Uterus (tissue), 4 donors: ENCODE data around the gene DENND4C. TPM values are rescaled to one million over a fixed set of nuclear protein-coding genes. Genes with fewer than 3 reads are reported as not detected.
"Not testable (repeated sequence)": the region's sequence is repeated elsewhere in the genome, so short reads cannot be mapped to it uniquely, and the experiment has no call there.

ENCODE experiments used
- DNase-seq, 2 donors: peaks; one replicate each; pipeline ENCODE4 v3.0.0-alpha.2; 2019 to 2020
- H3K27ac ChIP-seq, 2 donors: fragments of 200-600 bp; sonication (generic); 1 replicate in 1 of 2; 2 replicates in 1 of 2; pipeline ENCODE4 v1.5.1; 2016 to 2018
- H3K27me3 ChIP-seq, 2 donors: fragments of 200-600 bp; sonication (generic); one replicate each; pipeline ENCODE4 v1.5.1; 2018 to 2019; ENCODE audit warnings: control low read depth in 1 of 2
- H3K36me3 ChIP-seq, 2 donors: fragments of 200-600 bp; sonication (generic); one replicate each; pipeline ENCODE4 v1.5.1; 2019; ENCODE audit warnings: control low read depth in 1 of 2
- H3K4me1 ChIP-seq, 2 donors: fragments of 200-600 bp; sonication (generic); one replicate each; pipeline ENCODE4 v1.5.1; 2018 to 2019; ENCODE audit warnings: control low read depth in 1 of 2
- H3K4me3 ChIP-seq, 2 donors: fragments of 200-600 bp; sonication (generic); 1 replicate in 1 of 2; 2 replicates in 1 of 2; pipeline ENCODE4 v1.5.1; 2018 to 2019; ENCODE audit warnings: mild to moderate bottlenecking in 1 of 2
- H3K9me3 ChIP-seq, 2 donors: fragments of 200-600 bp; sonication (generic); one replicate each; pipeline ENCODE4 v1.5.1; 2019; ENCODE audit warnings: control low read depth in 1 of 2
- POLR2A ChIP-seq, 2 donors: fragments of 450-650 bp; IDR thresholded peaks; one replicate each; pipeline ENCODE4 v1.6.1; 2016; ENCODE audit warnings: antibody characterized with exemption in 2 of 2, mild to moderate bottlenecking in 1 of 2, moderate library complexity in 1 of 2
- intact Hi-C: fragments of 100-400 bp; cut with DNase I; formaldehyde crosslinking; loops from one replicate; pipeline ENCODE4 v1.15.1; 2023; ENCODE audit warnings: low total_unique reads
- total RNA-seq, 4 donors: library from RNA; depleted of rRNA in 3 of 4; stranded (reverse); fragments of >200 nt in 3 of 4; gene quantifications; one replicate each; pipeline versions ENCODE4 v1.1.0 to v1.2.4, GENCODE V29; 2014 to 2023
- TF ChIP-seq, protein P1 (sequence below), 4 experiments: fragments of 200-600 bp in 2 of 4; fragments of 450-650 bp in 2 of 4; sonication (generic) in 2 of 4; IDR thresholded peaks; one replicate each; pipeline ENCODE4 v1.5.1; 2016 to 2019; ENCODE audit warnings: antibody characterized with exemption in 4 of 4, mild to moderate bottlenecking in 2 of 4, moderate library complexity in 1 of 4
- donor health status: DM: yes; HTN: yes; CAD: no.

The DENND4C gene
- total RNA-seq, 4 donors from 2014 or later: 101 to 161 (median 133) TPM

- no peaks in the 10 kb centered on the region for H3K4me1 ChIP-seq
- no peak overlapping the region for H3K4me3 ChIP-seq
- no peaks in the 10 kb centered on the region for H3K9me3 ChIP-seq
- DNase-seq: no peak
- TF ChIP-seq POLR2A (IDR thresholded peaks at IDR 0.05): no peak
- TF ChIP-seq, protein P1, sequence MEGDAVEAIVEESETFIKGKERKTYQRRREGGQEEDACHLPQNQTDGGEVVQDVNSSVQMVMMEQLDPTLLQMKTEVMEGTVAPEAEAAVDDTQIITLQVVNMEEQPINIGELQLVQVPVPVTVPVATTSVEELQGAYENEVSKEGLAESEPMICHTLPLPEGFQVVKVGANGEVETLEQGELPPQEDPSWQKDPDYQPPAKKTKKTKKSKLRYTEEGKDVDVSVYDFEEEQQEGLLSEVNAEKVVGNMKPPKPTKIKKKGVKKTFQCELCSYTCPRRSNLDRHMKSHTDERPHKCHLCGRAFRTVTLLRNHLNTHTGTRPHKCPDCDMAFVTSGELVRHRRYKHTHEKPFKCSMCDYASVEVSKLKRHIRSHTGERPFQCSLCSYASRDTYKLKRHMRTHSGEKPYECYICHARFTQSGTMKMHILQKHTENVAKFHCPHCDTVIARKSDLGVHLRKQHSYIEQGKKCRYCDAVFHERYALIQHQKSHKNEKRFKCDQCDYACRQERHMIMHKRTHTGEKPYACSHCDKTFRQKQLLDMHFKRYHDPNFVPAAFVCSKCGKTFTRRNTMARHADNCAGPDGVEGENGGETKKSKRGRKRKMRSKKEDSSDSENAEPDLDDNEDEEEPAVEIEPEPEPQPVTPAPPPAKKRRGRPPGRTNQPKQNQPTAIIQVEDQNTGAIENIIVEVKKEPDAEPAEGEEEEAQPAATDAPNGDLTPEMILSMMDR (IDR thresholded peaks at IDR 0.05): no peak
- intact Hi-C loops: no loop called here
- no peak overlapping the region for H3K27ac ChIP-seq
- H3K36me3 ChIP-seq: no peaks in the 10 kb centered on the region
- H3K27me3 ChIP-seq: no peaks in the 10 kb centered on the region
Observed at GRCh38 chr9:19252174-19252884, 21.8 kb downstream of the DENND4C start.

DNA sequence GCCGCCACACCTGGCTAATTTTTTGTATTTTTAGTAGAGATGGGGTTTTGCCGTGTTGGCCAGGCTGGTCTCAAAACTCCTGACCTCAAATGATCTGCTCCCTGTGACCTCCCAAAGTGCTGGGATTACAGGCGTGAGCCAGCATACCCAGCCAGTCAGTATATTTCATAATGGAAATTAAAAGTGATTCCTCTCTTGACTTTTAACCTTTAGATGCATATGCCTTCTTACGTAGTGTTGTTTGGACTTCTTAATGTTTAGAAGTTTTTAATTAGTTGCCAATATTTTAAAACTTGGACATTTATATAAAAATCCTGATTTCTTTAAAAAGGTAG is 22.4 kb downstream of the DENND4C start:
- H3K4me3 ChIP-seq: no peak overlapping the region
- no peak for DNase-seq
- intact Hi-C loops: no loop called here
- no peak overlapping the region for H3K27ac ChIP-seq
- no peaks in the 10 kb centered on the region for H3K36me3 ChIP-seq
- no peaks in the 10 kb centered on the region for H3K9me3 ChIP-seq
- no peaks in the 10 kb centered on the region for H3K27me3 ChIP-seq
- no peaks in the 10 kb centered on the region for H3K4me1 ChIP-seq
- no peak for TF ChIP-seq POLR2A (IDR thresholded peaks at IDR 0.05)
- TF ChIP-seq, protein P1 (IDR thresholded peaks at IDR 0.05): no peak

DNA sequence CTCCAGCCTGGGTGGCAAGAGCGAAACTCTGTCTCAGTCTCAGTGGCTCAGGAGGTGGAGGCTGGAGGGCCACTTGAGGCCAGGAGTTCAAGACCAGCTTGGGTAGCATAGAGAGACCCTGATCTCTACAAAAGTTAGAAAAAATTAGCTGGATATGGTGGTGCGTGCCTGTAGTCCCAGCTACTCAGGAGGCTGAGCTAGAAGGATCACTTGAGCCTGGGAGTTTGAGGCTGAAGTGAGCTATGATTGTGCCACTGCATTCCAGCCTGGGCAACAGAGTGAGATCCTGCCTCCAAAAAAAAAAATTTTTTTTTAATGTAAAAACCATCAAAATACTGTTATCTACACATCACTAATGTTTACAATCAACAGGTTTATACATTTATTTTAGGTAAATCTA is 24.6 kb downstream of the DENND4C start:
- Histone ChIP-seq H3K36me3 (no peaks in the 10 kb centered on the region), H3K27ac (no peak overlapping the region), H3K4me3 (no peak overlapping the region), H3K27me3 (no peaks in the 10 kb centered on the region), H3K4me1 (no peaks in the 10 kb centered on the region), H3K9me3 (no peaks in the 10 kb centered on the region)
- intact Hi-C loops: no loop called here
- DNase-seq: no peak
- TF ChIP-seq, protein P1 (IDR thresholded peaks at IDR 0.05): no peak
- TF ChIP-seq POLR2A (IDR thresholded peaks at IDR 0.05): no peak

GRCh38 chr9:19255821-19256220 is 25.3 kb downstream of the DENND4C start:
- Histone ChIP-seq H3K9me3 (no peaks in the 10 kb centered on the region), H3K4me3 (no peak overlapping the region), H3K27ac (no peak overlapping the region), H3K4me1 (no peaks in the 10 kb centered on the region), H3K27me3 (no peaks in the 10 kb centered on the region), H3K36me3 (no peaks in the 10 kb centered on the region)
- no peak for TF ChIP-seq POLR2A (IDR thresholded peaks at IDR 0.05)
- TF ChIP-seq, protein P1 (IDR thresholded peaks at IDR 0.05): no peak
- no peak for DNase-seq
- intact Hi-C loops: no loop called here

DNA sequence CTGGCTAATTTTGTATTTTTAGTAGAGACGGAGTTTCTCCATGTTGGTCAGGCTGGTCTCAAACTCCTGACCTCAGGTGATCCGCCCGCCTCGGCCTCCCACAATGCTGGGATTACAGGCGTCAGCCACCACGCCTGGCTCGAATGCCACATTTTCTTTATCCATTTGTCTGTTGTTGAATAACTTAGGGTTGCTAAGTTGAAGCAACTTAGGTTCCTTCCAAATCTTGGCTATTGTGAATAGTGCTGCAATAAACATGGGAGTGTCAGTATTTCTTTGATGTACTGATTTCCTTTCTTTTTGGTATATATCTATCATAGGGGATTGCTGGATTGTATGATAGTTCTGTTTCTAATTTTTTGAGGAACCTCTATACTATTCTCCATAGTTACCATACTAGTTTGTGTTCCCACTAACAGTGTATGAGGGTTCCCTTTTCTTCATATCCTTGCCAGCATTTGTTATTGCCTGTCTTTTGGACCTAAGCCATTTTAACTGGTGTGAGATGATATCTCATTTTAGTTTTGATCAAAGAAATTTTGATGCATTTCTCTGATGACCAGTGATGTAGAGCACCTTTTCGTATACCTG is 29.3 kb downstream of the DENND4C start:
- H3K36me3 ChIP-seq, H3K4me1 ChIP-seq, H3K9me3 ChIP-seq, H3K27me3 ChIP-seq, H3K4me3 ChIP-seq, DNase-seq, H3K27ac ChIP-seq, intact Hi-C loops: not testable (repeated sequence)

DNA sequence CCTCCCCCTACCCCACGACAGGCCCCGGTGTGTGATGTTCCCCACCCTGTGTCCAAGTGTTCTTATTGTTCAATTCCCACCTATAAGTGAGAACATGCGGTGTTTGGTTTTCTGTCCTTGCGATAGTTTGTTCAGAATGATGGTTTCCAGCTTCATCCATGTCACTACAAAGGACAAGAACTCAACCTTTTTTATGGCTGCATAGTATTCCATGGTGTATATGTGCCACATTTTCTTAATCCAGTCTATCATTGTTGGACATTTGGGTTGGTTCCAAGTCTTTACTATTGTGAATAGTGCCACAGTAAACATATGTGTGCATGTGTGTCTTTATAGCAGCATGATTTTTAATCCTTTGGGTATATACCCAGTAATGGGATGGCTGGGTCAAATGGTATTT is 35.1 kb downstream of the DENND4C start:
- DNase-seq, intact Hi-C loops, H3K9me3 ChIP-seq, H3K36me3 ChIP-seq, H3K27me3 ChIP-seq, H3K4me1 ChIP-seq, H3K27ac ChIP-seq, H3K4me3 ChIP-seq: not testable (repeated sequence)

GRCh38 chr9:19266778-19267384 is 36.4 kb downstream of the DENND4C start:
- intact Hi-C loops, H3K27me3 ChIP-seq, H3K36me3 ChIP-seq, H3K9me3 ChIP-seq, DNase-seq, H3K4me3 ChIP-seq, H3K27ac ChIP-seq, H3K4me1 ChIP-seq: not testable (repeated sequence)
